GM18508 (cell line): ENCODE results near the gene RAB11FIP5.
"Not testable (repeated sequence)": the region's sequence is repeated elsewhere in the genome, so short reads cannot be mapped to it uniquely, and the experiment has no call there.

Experiments used
- ATAC-seq: cut with Tn5 transposase; IDR thresholded peaks from one replicate; pipeline ENCODE4 v1.9.1; 2021; ENCODE audit warnings: moderate number of reproducible peaks; ENCODE audit not compliant: insufficient read depth, unreplicated experiment

The RAB11FIP5 gene

GRCh38 chr2:73111073-73112025 lies 1.4 kb downstream of the RAB11FIP5 start:
- ATAC-seq: no peak

GRCh38 chr2:73110168-73111072 lies 2.3 kb downstream of the RAB11FIP5 start:
- no peak for ATAC-seq

GRCh38 chr2:73109431-73110167 lies 3.1 kb downstream of the RAB11FIP5 start:
- ATAC-seq: no peak

- ATAC-seq: no peak
These were observed 5.4 kb downstream of the RAB11FIP5 start for GRCh38 chr2:73107211-73107926.

GRCh38 chr2:73106791-73107190 lies 6.0 kb downstream of the RAB11FIP5 start:
- ATAC-seq: no peak

- no peak for ATAC-seq
These were observed 7.2 kb downstream of the RAB11FIP5 start for GRCh38 chr2:73105511-73105971.

GRCh38 chr2:73104933-73105332 lies 7.8 kb downstream of the RAB11FIP5 start:
- ATAC-seq: no peak

GRCh38 chr2:73103018-73103542 lies 9.7 kb downstream of the RAB11FIP5 start:
- ATAC-seq: no peak

GRCh38 chr2:73101626-73102256 lies 11.0 kb downstream of the RAB11FIP5 start:
- no peak for ATAC-seq

GRCh38 chr2:73100956-73101355 lies 11.8 kb downstream of the RAB11FIP5 start:
- ATAC-seq: no peak

GRCh38 chr2:73099486-73099885 lies 13.3 kb downstream of the RAB11FIP5 start:
- no peak for ATAC-seq

GRCh38 chr2:73095910-73096309 lies 16.8 kb downstream of the RAB11FIP5 start:
- ATAC-seq: no peak

- ATAC-seq: not testable (repeated sequence)
These were observed 19.0 kb downstream of the RAB11FIP5 start for GRCh38 chr2:73093601-73094218.

GRCh38 chr2:73092146-73092783 lies 20.5 kb downstream of the RAB11FIP5 start:
- ATAC-seq: no peak

GRCh38 chr2:73091696-73092095 lies 21.1 kb downstream of the RAB11FIP5 start:
- ATAC-seq: no peak

GRCh38 chr2:73091164-73091563 lies 21.6 kb downstream of the RAB11FIP5 start:
- no peak for ATAC-seq

GRCh38 chr2:73089270-73090030 lies 23.3 kb downstream of the RAB11FIP5 start:
- no peak for ATAC-seq
